ENCODE results near the gene ILKAP. TPM values are rescaled to one million over a fixed set of nuclear protein-coding genes. Genes with fewer than 3 reads are reported as not detected.

The ILKAP gene
- total RNA-seq, 1 donor from 2014 or later: 43.4 TPM

- H3K9me3 ChIP-seq: no peaks in the 10 kb centered on the region
- ATAC-seq (no peak), DNase-seq (peak; percentile 36)
- no peaks in the 10 kb centered on the region for H3K27me3 ChIP-seq (ENCODE audit: low read depth)
- H3K4me1 ChIP-seq: no peaks in the 10 kb centered on the region
- no peak overlapping the region for H3K4me3 ChIP-seq
- intact Hi-C loops (cut with DNase I): no loop called here
- H3K27ac ChIP-seq: no peak overlapping the region
- no peaks in the 10 kb centered on the region for H3K36me3 ChIP-seq
- TF ChIP-seq CTCF (IDR thresholded peaks at IDR 0.05): no peak
Observed at GRCh38 chr2:238130696-238131628, 72.5 kb downstream of the ILKAP start.

- ATAC-seq (no peak), DNase-seq (peak; percentile 41)
- Histone ChIP-seq H3K4me1 (no peaks in the 10 kb centered on the region), H3K4me3 (no peak overlapping the region), H3K27ac (no peak overlapping the region), H3K36me3 (no peaks in the 10 kb centered on the region), H3K9me3 (no peaks in the 10 kb centered on the region), H3K27me3 (ENCODE audit: low read depth) (no peaks in the 10 kb centered on the region)
- intact Hi-C loops (cut with DNase I): no loop called here
- no peak for TF ChIP-seq CTCF (IDR thresholded peaks at IDR 0.05)
Observed at GRCh38 chr2:238130111-238130695, 73.3 kb downstream of the ILKAP start.

DNA sequence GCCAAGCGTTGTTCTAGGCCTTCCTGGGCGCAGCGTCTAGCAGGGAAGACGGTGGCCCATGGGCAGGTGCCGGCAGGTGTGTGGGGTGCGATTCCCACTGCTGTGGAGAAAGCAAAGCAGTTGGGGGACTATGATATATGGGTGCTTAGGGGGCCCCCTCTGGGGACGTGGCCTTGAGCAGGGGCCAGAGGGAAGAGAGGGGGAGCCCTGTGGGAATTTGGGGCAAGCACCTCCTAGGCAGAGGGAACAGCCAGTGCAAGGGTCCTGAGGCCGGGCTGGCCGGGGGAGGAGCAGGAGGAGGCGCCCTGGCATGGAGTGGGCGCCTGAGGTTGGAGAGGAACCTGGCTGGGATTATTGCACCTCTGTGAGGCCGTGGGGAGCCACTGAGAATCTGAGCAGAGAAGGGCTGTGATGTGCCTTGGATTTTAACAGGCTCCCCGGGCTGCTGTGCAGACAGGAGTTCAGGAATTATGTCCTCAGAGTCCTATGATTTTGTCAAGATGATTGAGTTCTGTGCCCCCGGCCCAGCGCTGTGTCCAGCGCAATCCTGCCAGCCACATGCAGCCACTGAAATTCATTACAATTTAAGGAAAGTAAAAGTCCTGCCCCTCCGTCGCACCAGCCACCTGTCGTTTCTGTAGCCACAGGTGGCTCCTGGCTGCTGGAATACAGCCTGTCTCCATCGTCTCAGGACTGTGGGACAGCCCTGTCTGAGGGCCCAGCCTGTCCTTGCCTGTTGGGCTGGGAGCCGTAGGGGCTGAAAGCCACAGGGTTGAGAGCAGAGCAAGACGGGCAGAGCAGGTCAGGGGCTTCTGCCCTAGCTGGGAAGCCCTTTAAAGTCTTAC lies 74.1 kb downstream of the ILKAP start:
- Histone ChIP-seq H3K27ac (no peak overlapping the region), H3K4me1 (no peaks in the 10 kb centered on the region), H3K9me3 (no peaks in the 10 kb centered on the region), H3K27me3 (ENCODE audit: low read depth) (no peaks in the 10 kb centered on the region), H3K4me3 (no peak overlapping the region), H3K36me3 (no peaks in the 10 kb centered on the region)
- TF ChIP-seq CTCF (IDR thresholded peaks at IDR 0.05): no peak
- DNase-seq (peak; percentile 28), ATAC-seq (no peak)
- intact Hi-C loops (cut with DNase I): no loop called here

DNA sequence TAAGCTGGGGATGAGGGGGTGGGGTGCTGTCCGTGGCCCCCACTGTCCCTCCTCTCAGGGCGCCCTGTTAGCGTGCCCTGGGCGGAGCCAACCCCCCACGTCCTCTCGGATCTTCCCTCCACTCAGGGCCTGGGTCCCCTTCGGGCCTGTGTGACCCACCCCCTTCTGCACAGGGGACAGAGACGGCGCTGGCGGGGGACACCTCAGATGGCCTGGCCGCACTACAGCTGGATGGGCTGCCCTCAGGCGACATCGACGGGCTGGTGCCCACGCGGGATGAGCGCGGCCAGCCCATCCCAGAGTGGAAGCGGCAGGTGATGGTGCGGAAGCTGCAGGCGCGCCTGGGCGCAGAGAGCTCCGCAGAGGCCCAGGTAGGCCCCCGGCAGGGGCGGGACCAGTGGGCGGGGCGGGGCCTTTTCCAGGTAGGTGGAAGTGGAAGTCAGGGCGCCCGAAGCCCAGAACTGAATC lies 74.9 kb downstream of the ILKAP start:
- Histone ChIP-seq H3K27ac (no peak overlapping the region), H3K36me3 (no peaks in the 10 kb centered on the region), H3K4me3 (no peak overlapping the region), H3K27me3 (ENCODE audit: low read depth) (no peaks in the 10 kb centered on the region), H3K4me1 (no peaks in the 10 kb centered on the region), H3K9me3 (no peaks in the 10 kb centered on the region)
- intact Hi-C loops (cut with DNase I): no loop called here
- TF ChIP-seq CTCF (IDR thresholded peaks at IDR 0.05): no peak
- DNase-seq (peak; percentile 37), ATAC-seq (no peak)

DNA sequence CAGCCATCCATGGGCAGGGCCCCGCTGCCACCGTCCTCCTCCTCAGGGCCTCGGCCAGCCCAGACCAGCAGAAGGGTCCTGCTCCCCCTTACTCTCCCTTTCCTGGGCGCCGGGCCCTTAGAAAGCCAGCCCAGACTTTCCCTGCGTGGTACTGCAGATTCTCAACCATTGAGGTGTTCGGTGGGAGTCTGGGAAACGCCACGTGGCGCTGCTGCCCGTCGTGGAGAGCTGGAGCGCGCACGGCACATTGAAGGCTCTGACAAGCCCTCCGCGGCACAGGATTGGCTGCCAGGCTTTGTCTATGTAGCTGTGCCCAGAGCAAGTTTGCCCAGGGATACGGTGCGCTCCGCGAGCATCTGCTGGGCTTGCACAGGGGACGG lies 75.4 kb downstream of the ILKAP start:
- no peak for ATAC-seq
- Histone ChIP-seq H3K27me3 (ENCODE audit: low read depth) (no peaks in the 10 kb centered on the region), H3K27ac (no peak overlapping the region), H3K4me1 (no peaks in the 10 kb centered on the region), H3K36me3 (no peaks in the 10 kb centered on the region), H3K4me3 (no peak overlapping the region), H3K9me3 (no peaks in the 10 kb centered on the region)
- intact Hi-C loops (cut with DNase I): no loop called here
- TF ChIP-seq CTCF (IDR thresholded peaks at IDR 0.05): no peak
- DNase-seq: peak; percentile 37

Data from lower lobe of right lung (tissue), 2 donors.